ENCODE measurements around the gene FXYD1.

GRCh38 chr19:35099897-35100275 lies 38.7 kb upstream of the FXYD1 start:
- no peak for TF ChIP-seq ARNTL (CRISPR knock-in tag; IDR thresholded peaks at IDR 0.05; ENCODE audit: borderline replicate concordance, low read depth)
- no peak for TF ChIP-seq PPARA (CRISPR knock-in tag; IDR thresholded peaks at IDR 0.05; ENCODE audit: borderline replicate concordance)
- TF ChIP-seq RARB (CRISPR knock-in tag; IDR thresholded peaks at IDR 0.05): no peak
- TF ChIP-seq, protein P1, sequence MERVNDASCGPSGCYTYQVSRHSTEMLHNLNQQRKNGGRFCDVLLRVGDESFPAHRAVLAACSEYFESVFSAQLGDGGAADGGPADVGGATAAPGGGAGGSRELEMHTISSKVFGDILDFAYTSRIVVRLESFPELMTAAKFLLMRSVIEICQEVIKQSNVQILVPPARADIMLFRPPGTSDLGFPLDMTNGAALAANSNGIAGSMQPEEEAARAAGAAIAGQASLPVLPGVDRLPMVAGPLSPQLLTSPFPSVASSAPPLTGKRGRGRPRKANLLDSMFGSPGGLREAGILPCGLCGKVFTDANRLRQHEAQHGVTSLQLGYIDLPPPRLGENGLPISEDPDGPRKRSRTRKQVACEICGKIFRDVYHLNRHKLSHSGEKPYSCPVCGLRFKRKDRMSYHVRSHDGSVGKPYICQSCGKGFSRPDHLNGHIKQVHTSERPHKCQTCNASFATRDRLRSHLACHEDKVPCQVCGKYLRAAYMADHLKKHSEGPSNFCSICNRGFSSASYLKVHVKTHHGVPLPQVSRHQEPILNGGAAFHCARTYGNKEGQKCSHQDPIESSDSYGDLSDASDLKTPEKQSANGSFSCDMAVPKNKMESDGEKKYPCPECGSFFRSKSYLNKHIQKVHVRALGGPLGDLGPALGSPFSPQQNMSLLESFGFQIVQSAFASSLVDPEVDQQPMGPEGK (CRISPR knock-in tag; IDR thresholded peaks at IDR 0.05; ENCODE audit: borderline replicate concordance): no peak
- TF ChIP-seq ZNF565 (CRISPR knock-in tag; conservative IDR thresholded peaks at IDR 0.05; ENCODE audit: low read depth): no peak
- TF ChIP-seq SNAI2 (CRISPR knock-in tag; IDR thresholded peaks at IDR 0.05): no peak
- no peak for TF ChIP-seq ZFP3 (CRISPR knock-in tag; IDR thresholded peaks at IDR 0.05)
- TF ChIP-seq ZC3H10 (CRISPR knock-in tag; IDR thresholded peaks at IDR 0.05): no peak
- no peak for TF ChIP-seq ZFP30 (CRISPR knock-in tag; IDR thresholded peaks at IDR 0.05)
- TF ChIP-seq, protein P2, sequence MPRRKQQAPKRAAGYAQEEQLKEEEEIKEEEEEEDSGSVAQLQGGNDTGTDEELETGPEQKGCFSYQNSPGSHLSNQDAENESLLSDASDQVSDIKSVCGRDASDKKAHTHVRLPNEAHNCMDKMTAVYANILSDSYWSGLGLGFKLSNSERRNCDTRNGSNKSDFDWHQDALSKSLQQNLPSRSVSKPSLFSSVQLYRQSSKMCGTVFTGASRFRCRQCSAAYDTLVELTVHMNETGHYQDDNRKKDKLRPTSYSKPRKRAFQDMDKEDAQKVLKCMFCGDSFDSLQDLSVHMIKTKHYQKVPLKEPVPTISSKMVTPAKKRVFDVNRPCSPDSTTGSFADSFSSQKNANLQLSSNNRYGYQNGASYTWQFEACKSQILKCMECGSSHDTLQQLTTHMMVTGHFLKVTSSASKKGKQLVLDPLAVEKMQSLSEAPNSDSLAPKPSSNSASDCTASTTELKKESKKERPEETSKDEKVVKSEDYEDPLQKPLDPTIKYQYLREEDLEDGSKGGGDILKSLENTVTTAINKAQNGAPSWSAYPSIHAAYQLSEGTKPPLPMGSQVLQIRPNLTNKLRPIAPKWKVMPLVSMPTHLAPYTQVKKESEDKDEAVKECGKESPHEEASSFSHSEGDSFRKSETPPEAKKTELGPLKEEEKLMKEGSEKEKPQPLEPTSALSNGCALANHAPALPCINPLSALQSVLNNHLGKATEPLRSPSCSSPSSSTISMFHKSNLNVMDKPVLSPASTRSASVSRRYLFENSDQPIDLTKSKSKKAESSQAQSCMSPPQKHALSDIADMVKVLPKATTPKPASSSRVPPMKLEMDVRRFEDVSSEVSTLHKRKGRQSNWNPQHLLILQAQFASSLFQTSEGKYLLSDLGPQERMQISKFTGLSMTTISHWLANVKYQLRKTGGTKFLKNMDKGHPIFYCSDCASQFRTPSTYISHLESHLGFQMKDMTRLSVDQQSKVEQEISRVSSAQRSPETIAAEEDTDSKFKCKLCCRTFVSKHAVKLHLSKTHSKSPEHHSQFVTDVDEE (CRISPR knock-in tag; IDR thresholded peaks at IDR 0.05): no peak

Measured in SK-N-SH treated with all-trans-retinoic acid at 6 μM for 48 hours (cell line).